ENCODE results near the gene PLGRKT.
"Not testable (repeated sequence)": the region's sequence is repeated elsewhere in the genome, so short reads cannot be mapped to it uniquely, and the experiment has no call there.

DNA sequence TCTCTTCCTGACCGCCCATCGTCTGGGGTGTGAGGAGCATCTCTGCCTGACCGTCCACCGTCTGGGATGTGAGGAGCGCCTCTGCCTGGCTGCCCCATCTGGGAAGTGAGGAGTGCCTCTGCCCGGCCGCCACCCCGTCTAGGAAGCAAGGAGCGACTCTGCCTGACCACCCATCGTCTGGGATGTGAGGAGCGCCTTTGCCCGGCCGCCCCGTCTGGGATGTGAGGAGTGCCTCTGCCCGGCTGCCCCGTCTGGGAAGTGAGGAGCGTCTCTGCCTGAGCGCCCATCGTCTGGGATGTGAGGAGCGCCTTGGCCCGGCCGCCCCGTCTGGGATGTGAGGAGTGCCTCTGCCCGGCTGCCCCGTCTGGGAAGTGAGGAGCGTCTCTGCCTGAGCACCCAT, 4.4 kb downstream of the PLGRKT start:
- not testable (repeated sequence) for TF ChIP-seq CTCF (IDR thresholded peaks at IDR 0.05; ENCODE audit: low read depth, low read length, missing input control); EGR1 (IDR thresholded peaks at IDR 0.05; ENCODE audit: low read depth in 2 of 2); JUND (IDR thresholded peaks at IDR 0.05); YY1 (IDR thresholded peaks at IDR 0.05); GABPA (IDR thresholded peaks at IDR 0.05 in 1 of 2, conservative IDR thresholded peaks at IDR 0.05 in 1 of 2); SP1 (IDR thresholded peaks at IDR 0.05); TAF1 (conservative IDR thresholded peaks at IDR 0.05)
- TF ChIP-seq, protein P1, sequence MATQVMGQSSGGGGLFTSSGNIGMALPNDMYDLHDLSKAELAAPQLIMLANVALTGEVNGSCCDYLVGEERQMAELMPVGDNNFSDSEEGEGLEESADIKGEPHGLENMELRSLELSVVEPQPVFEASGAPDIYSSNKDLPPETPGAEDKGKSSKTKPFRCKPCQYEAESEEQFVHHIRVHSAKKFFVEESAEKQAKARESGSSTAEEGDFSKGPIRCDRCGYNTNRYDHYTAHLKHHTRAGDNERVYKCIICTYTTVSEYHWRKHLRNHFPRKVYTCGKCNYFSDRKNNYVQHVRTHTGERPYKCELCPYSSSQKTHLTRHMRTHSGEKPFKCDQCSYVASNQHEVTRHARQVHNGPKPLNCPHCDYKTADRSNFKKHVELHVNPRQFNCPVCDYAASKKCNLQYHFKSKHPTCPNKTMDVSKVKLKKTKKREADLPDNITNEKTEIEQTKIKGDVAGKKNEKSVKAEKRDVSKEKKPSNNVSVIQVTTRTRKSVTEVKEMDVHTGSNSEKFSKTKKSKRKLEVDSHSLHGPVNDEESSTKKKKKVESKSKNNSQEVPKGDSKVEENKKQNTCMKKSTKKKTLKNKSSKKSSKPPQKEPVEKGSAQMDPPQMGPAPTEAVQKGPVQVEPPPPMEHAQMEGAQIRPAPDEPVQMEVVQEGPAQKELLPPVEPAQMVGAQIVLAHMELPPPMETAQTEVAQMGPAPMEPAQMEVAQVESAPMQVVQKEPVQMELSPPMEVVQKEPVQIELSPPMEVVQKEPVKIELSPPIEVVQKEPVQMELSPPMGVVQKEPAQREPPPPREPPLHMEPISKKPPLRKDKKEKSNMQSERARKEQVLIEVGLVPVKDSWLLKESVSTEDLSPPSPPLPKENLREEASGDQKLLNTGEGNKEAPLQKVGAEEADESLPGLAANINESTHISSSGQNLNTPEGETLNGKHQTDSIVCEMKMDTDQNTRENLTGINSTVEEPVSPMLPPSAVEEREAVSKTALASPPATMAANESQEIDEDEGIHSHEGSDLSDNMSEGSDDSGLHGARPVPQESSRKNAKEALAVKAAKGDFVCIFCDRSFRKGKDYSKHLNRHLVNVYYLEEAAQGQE (IDR thresholded peaks at IDR 0.05), result not testable (repeated sequence)
